ENCODE results near the gene CES3. TPM values are rescaled to one million over a fixed set of nuclear protein-coding genes. Genes with fewer than 3 reads are reported as not detected.

CES3 gene
- total RNA-seq, 1 experiment from 2014 or later: 3.7 TPM

DNA sequence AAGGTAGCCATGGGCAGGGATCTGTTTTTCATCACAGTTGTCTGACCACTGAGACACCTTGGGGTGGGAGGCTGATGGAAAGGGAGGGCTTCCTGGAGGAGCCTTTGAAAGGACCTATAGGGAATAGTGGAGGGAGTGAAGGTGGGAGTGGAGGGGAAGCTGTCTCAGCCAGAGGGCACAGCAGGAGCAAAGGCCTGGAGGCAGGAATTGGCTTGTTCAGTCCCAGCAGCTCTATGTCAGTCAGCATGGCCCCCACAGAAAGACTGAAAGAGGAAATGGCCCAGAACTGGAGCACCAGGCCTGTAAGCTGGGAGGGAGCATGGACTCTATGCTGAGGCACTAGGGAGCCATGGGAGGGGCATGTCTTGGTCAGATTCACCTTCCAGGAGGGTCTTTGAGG lies 55.1 kb downstream of the CES3 start:
- Histone ChIP-seq H3K4me1 (ENCODE audit: insufficient read depth, low read length) (no peaks in the 10 kb centered on the region), H3K4ac (ENCODE audit: low read depth, low read length) (no peak overlapping the region)

More for the DNA sequence above, 55.1 kb downstream of the CES3 start:
- Histone ChIP-seq H3T11ph (ENCODE audit: low read length) (no peak overlapping the region), H2BK120ac (ENCODE audit: low read depth, low read length, poor library complexity, severe bottlenecking) (no peak overlapping the region), H3K9ac (ENCODE audit: extremely low read depth, insufficient read length, low read length) (no peak overlapping the region), H3K9me3 (ENCODE audit: control insufficient read depth, low read depth, low read length) (no peaks in the 10 kb centered on the region), H3K79me2 (ENCODE audit: insufficient read depth, low read length) (no peaks in the 10 kb centered on the region), H3K27ac (ENCODE audit: insufficient read length, low read depth, low read length) (no peak overlapping the region), H2BK15ac (ENCODE audit: low read depth, low read length) (no peak overlapping the region), H2AK5ac (ENCODE audit: insufficient read length, low read length) (no peak overlapping the region), H3K18ac (ENCODE audit: insufficient read length, low read depth, low read length) (no peak overlapping the region), H3K79me1 (ENCODE audit: insufficient read depth, low read depth, low read length, poor library complexity, severe bottlenecking) (no peaks in the 10 kb centered on the region), H3K23me2 (ENCODE audit: insufficient read length, low read depth, low read length, poor library complexity, severe bottlenecking) (peaks cover 6% of the 10 kb centered on the region), H3K56ac (ENCODE audit: insufficient read length, low read depth, low read length) (no peak overlapping the region), H4K91ac (ENCODE audit: insufficient read length, low read depth, low read length) (no peak overlapping the region), H3K4me2 (ENCODE audit: insufficient read depth, insufficient read length, low read length) (no peak overlapping the region), H3K23ac (ENCODE audit: insufficient read length, low read depth, low read length) (no peak overlapping the region), H4K20me1 (ENCODE audit: control insufficient read depth, insufficient read depth, insufficient read length) (no peaks in the 10 kb centered on the region), H4K8ac (replicated peaks; ENCODE audit: insufficient read length, low read depth, low read length) (no peak overlapping the region), H2AFZ (ENCODE audit: low read length) (no peak overlapping the region), H3K14ac (ENCODE audit: insufficient read depth, low read length) (no peak overlapping the region), H2BK20ac (ENCODE audit: low read depth, low read length, poor library complexity, severe bottlenecking) (no peak overlapping the region), H2BK5ac (ENCODE audit: insufficient read length, low read length) (no peak overlapping the region), H4K5ac (ENCODE audit: insufficient read length, low read depth, low read length) (no peak overlapping the region), H2BK12ac (ENCODE audit: insufficient read length, low read depth, low read length) (no peak overlapping the region), H3K27me3 (ENCODE audit: insufficient read depth, low read length) (peaks cover 16% of the 10 kb centered on the region; the same call in 1 of the 2 replicates)
- Mint-ChIP-seq H3K4me1 (peaks cover 4 to 12% of the 10 kb centered on the region in 2 experiments; a peak in 3 of 4 replicates), H3K36me3 (ENCODE audit: insufficient read depth in 1 of 3, low read depth in 3 of 3) (no peaks in the 10 kb centered on the region), H3K4me3 (no peak overlapping the region; a peak in 1 of 5 replicates), H3K27me3 (ENCODE audit: low read depth) (peaks cover 41% of the 10 kb centered on the region), H3K9me3 (no peaks in the 10 kb centered on the region), H3K27ac (no peak overlapping the region)
- DNase-seq: no peak
- TF ChIP-seq, protein P1, sequence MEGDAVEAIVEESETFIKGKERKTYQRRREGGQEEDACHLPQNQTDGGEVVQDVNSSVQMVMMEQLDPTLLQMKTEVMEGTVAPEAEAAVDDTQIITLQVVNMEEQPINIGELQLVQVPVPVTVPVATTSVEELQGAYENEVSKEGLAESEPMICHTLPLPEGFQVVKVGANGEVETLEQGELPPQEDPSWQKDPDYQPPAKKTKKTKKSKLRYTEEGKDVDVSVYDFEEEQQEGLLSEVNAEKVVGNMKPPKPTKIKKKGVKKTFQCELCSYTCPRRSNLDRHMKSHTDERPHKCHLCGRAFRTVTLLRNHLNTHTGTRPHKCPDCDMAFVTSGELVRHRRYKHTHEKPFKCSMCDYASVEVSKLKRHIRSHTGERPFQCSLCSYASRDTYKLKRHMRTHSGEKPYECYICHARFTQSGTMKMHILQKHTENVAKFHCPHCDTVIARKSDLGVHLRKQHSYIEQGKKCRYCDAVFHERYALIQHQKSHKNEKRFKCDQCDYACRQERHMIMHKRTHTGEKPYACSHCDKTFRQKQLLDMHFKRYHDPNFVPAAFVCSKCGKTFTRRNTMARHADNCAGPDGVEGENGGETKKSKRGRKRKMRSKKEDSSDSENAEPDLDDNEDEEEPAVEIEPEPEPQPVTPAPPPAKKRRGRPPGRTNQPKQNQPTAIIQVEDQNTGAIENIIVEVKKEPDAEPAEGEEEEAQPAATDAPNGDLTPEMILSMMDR (conservative IDR thresholded peaks at IDR 0.05): no peak

Data from H9 (cell line).